ENCODE data around the gene PRKAR1A.

PRKAR1A gene

DNA sequence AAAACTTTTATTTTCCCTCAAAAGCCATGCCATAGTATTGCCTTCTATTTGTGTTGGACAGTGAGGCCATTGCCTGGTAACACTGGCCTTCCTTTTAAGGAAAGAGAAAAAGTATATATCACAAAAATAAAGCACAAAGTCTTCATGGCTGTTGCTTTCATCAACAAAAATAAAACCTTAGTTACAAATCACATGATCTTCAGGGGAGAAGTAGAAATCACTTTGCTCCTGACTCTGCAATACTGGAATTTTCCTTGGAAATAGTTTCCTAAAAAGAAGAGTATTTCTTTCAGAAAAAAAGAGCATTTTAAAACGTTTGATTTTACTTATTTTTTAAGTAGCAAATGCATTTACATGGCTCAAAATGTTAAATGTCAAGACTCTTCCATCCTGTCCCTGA, 47.1 kb downstream of the PRKAR1A start:
- no peak for TF ChIP-seq GATA3 (IDR thresholded peaks at IDR 0.05; ENCODE audit: low read depth, low read length)
- TF ChIP-seq GATA2 (IDR thresholded peaks at IDR 0.05; ENCODE audit: low read depth, low read length): no peak

DNA sequence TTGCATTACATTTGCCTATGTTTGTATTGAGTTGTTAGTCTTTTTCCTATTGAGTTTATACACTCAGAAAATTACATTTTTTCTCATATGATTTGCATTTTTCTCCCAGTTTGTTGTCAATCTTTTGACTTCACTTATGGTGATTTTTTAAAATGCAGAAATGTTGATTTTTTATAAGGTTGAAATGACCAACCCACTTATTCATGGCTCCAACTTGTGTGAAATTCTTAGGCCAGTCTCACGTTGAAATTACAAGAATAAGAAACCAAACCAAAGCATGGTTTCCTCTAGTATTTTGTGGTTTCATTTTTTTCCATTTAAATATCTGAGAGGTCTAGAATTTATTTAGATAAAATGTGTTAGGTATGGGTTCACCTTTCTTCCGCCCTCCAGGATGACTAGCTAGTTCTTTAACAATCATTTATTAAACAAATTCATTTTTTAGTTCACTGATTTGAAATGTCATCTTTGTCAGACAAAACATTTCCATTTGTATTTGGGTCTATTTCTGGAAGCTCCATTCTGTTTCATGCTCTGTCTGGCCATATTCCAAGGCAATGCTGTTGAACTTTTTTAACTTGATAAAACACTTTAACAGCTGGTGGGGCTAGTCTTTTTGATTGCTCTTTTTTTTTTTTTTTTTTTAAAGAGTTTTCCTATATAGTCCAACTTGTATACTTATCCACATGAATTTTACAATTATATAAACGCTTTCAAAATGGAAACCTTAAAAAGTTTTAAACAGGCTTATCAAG, 48.9 kb downstream of the PRKAR1A start:
- no peak for TF ChIP-seq GATA2 (IDR thresholded peaks at IDR 0.05; ENCODE audit: low read depth, low read length)
- no peak for TF ChIP-seq GATA3 (IDR thresholded peaks at IDR 0.05; ENCODE audit: low read depth, low read length)

- TF ChIP-seq GATA3 (IDR thresholded peaks at IDR 0.05; ENCODE audit: low read depth, low read length) (no peak), GATA2 (IDR thresholded peaks at IDR 0.05; ENCODE audit: low read depth, low read length) (no peak)
These were observed 50.5 kb downstream of the PRKAR1A start for GRCh38 chr17:68562736-68563135.

DNA sequence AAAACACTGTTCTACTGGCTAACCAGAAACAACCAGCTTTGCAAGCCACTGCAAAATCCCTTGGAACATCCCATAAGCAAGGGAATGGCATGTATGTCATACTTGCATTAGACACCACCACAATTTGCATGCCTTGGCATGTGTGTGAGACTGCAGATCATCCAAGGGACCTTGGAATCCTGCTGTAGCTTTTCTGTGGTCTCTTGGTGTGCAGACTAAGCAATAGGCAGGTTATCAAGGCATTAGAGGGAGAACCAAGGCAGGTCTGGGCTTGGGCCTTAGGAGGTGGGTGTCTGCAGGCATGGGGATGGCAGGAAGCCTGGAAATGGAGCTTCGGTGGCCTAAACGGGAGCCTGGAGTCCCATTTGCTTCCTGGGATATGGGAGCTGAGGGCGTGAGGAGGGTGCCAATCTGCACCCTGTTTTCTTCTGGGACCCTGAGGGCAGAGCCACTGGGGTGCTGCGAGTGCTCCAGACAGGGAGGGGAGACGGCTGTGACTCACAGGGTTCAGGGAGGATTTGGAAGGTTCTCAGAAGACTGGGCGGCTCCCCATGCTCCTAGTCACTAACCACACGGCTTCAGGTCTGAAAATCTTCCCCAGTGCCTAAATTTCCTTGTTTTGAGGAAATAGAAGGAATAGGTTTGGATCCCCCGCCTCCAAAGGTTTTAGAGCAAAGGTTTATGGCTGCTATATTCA, 52.3 kb downstream of the PRKAR1A start:
- TF ChIP-seq GATA2 (IDR thresholded peaks at IDR 0.05; ENCODE audit: low read depth, low read length) (no peak), GATA3 (IDR thresholded peaks at IDR 0.05; ENCODE audit: low read depth, low read length) (no peak)

DNA sequence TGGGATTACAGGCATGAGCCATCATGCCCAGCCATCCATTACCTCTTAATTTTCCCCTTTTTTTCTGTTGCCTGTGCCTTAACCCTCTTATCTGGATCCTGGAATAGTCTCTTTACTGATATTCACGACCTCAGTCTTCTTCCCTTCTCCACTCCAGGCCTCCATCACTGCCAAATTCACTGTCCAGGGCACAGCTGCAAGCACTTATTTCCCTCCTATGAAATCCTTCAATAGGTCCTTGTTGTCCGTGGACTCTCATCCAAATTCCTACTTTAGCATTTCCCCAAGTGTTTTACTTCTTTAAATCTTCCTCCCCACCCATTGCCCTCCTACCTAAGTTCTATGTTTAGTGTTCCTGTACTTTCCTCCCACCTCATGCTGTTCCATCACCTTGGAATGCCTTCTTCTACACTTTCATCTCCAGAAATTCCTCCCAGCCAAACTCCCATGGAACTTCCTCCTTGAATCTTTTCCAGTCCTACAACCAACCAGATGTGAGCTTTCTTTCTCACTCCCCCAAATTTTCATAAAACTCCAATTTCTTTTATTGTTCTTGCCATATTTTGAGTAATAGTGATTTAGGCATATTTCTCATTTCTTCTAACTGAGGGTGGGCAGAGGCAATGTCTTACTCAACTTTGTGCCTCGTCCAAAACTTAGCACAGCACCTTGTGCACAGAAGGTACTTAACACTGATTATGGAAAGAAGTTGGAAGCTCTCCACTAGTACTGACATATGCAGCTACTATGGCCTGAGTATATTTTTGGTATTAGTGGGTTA, 53.6 kb downstream of the PRKAR1A start:
- no peak for TF ChIP-seq GATA2 (IDR thresholded peaks at IDR 0.05; ENCODE audit: low read depth, low read length)

DNA sequence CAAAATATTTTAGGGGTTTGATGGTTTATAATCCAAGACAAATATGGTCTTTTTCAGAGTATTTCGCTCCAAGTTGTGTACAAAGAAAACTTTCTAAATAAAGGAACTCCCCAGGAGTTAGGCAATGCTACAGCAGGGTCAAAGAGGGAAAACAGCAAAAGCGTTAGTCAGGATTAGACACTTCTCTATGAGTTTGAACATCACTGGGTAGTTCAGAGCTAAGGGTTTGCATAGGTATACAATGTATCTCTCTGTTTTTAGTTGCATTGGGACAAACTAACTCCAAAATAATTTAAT, 54.2 kb downstream of the PRKAR1A start:
- TF ChIP-seq GATA2 (IDR thresholded peaks at IDR 0.05; ENCODE audit: low read depth, low read length) (no peak), GATA3 (IDR thresholded peaks at IDR 0.05; ENCODE audit: low read depth, low read length) (no peak)

DNA sequence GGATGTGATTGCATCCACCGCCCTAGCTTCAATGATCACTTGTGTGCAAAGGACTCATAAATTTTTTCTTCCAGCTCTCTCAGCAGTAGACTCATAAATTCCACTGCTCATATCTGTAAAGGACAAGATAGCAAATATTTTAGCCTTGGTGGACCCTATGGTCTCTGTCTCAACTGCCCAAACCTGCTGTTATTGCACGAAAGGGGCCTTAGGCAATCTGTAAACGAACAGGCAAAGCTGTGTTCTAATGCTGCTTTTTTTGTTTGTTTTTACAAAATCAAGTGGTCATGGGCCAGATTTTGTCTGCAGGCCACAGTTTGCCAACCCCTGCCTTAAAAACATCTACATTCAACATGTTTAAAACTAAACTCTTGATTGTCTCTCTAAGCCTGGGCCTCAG, 54.8 kb downstream of the PRKAR1A start:
- no peak for TF ChIP-seq GATA3 (IDR thresholded peaks at IDR 0.05; ENCODE audit: low read depth, low read length)
- no peak for TF ChIP-seq GATA2 (IDR thresholded peaks at IDR 0.05; ENCODE audit: low read depth, low read length)

DNA sequence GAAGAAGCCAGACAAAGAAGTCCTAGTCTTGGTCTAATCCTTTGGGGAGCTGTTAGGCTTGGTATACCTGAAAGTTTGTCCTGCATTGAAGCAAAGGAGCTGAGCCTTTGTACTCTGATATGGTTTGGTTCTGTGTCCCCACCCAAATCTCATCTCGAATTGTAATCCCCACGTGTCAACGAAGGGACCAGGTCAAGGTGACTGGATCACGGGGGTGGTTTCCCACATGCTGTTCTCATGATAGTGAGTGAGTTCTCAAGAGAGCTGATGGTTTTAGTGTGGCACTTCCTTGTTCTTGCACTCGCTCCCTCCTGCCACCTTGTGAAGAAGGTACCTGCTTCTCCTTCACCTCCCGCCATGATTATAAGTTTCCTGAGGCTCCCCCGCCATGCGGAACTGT, 55.4 kb downstream of the PRKAR1A start:
- TF ChIP-seq GATA3 (IDR thresholded peaks at IDR 0.05; ENCODE audit: low read depth, low read length) (no peak), GATA2 (IDR thresholded peaks at IDR 0.05; ENCODE audit: low read depth, low read length) (no peak)

DNA sequence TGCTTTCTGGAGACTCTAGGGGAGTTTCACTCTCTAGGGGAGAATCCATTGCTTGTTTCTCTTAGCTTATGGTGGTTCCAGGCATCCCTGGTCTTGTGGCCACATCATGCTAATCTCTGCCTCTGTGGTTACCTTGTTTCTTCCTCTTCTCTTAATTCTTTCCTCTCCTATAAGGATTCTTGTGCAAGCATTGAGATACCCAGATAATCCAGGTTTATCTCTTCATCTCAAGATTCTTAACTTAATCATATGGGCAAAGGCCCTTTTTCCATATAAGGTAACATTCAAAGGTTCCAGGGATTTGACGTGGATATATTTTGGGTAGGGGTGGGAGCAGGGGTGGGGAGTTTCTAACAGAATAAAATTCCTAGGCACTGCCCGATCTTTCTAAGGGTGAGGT, 56.4 kb downstream of the PRKAR1A start:
- TF ChIP-seq GATA2 (IDR thresholded peaks at IDR 0.05; ENCODE audit: low read depth, low read length) (no peak), GATA3 (IDR thresholded peaks at IDR 0.05; ENCODE audit: low read depth, low read length) (no peak)

DNA sequence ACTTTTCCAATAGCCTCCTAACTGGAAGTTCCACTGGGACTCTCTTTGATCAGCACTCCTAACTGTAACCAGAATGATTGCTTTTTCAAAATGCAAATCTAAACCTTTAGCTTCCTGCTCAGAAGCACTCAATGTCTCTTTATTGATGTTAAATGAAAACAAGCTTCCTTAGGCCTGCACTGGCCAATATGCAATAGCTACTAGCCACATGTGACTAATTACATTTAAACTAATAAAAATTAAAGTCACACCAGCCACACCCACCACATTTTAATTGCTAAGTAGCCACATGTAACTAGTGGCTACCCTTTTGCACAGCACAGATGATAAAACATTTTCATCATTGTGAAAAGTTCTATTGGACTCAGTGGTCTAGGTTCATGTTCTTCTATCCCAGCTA, 57.1 kb downstream of the PRKAR1A start:
- TF ChIP-seq GATA3 (IDR thresholded peaks at IDR 0.05; ENCODE audit: low read depth, low read length) (no peak), GATA2 (IDR thresholded peaks at IDR 0.05; ENCODE audit: low read depth, low read length) (no peak)

GRCh38 chr17:68570526-68570925, 58.3 kb downstream of the PRKAR1A start:
- TF ChIP-seq GATA3 (IDR thresholded peaks at IDR 0.05; ENCODE audit: low read depth, low read length): no peak
- no peak for TF ChIP-seq GATA2 (IDR thresholded peaks at IDR 0.05; ENCODE audit: low read depth, low read length)

- TF ChIP-seq GATA3 (IDR thresholded peaks at IDR 0.05; ENCODE audit: low read depth, low read length) (no peak), GATA2 (IDR thresholded peaks at IDR 0.05; ENCODE audit: low read depth, low read length) (no peak)
These were observed 60.1 kb downstream of the PRKAR1A start for GRCh38 chr17:68572138-68572842.

DNA sequence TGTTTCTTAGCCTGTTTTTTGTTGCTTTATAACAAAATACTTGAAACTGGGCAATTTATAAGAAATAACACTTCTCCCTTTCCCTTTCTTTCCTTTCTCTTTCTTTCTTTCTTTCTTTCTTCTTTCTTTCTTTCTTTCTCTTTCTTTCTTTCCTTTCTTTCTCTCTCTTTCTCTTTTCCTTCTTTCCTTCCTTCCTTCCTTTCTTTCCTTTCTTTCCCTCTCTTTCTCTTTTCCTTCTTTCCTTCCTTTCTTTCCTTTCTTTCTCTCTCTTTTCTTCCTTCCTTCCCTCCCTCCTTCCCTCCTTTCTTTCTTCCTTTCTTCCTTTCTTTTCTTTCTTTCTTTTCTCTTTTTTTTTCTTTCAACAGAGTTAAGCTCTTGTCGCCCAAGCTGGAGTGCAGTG, 61.1 kb downstream of the PRKAR1A start:
- TF ChIP-seq GATA3 (IDR thresholded peaks at IDR 0.05; ENCODE audit: low read depth, low read length) (no peak), GATA2 (IDR thresholded peaks at IDR 0.05; ENCODE audit: low read depth, low read length) (no peak)

DNA sequence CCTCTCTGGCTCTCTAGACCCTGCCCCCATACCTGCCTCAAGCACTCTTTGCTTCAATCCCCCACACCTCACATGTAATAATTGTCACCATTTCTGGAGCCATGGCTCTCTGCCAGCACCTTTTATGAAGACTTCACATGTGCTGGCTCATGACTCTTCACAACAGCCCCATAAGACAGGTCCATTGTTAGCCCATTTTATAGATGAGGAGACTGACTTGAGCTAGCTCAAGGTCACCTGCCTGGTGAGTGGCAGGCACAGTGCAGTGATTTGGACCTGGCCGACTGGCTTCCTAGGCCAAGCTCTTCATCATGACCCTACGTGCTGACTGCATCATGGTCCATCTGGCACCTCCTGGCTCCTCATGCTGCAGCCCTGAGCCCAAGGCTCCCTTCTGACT, 63.9 kb downstream of the PRKAR1A start:
- no peak for TF ChIP-seq GATA2 (IDR thresholded peaks at IDR 0.05; ENCODE audit: low read depth, low read length)
- TF ChIP-seq GATA3 (IDR thresholded peaks at IDR 0.05; ENCODE audit: low read depth, low read length): no peak
